Activated T-cell treated with anti-CD3 and anti-CD28 coated beads, Interleukin-2, amount 50 U/mL, for 48 hours (primary cell): ENCODE results near the gene ATP11A.

Source experiments
- DNase-seq, 2 experiments: peaks; one replicate each; pipeline ENCODE4 v3.0.0-alpha.2; 2020

The ATP11A gene

GRCh38 chr13:112885782-112886268 is 196.0 kb downstream of the ATP11A start:
- no peak for DNase-seq

DNA sequence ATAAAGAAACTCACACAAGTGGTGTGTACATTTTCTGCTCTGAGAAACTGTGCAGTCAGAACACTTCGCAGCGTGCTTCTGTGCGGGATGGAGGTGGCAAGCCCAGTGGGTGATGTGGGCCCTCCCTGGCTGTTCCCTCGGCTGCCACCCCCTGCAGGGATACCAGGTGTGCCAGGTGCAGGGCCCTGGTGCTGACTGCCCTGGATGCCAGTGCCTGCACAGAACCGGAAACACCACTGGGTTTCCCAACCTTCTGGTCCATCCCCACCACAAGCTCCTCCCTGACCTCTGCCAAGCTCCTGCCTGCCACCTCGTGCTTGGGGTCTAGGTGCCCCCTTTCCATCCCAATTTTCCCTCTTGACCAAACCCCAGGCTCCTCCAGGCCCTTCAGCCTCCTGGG is 197.3 kb downstream of the ATP11A start:
- no peak for DNase-seq

DNA sequence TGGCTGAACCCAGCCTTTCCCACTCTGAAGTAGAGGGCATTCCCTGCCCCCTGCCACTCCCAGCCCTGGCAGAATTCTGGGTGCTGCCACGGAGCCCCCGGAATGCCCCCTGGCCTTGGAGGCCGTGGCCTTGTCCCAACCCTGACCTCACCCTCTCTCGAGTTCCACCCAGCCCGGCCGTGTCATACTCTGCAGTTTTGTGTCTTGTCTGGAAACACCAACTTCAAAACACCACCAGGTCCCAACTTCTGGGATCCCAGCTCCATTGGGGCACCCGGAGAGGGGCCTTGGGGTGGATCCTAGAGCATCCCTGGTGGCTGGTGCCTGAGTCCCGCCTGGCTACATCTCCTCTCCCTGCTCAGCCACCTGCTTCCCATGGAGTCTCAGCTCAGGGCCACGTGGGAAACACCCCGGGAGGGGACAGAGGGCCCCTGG is 197.7 kb downstream of the ATP11A start:
- no peak for DNase-seq

GRCh38 chr13:112888238-112889111 is 198.6 kb downstream of the ATP11A start:
- no peak for DNase-seq

GRCh38 chr13:112889351-112890290 is 199.8 kb downstream of the ATP11A start:
- DNase-seq: no peak

- DNase-seq: no peak
These were observed 200.7 kb downstream of the ATP11A start for GRCh38 chr13:112890316-112891145.

GRCh38 chr13:112891477-112892401 is 201.9 kb downstream of the ATP11A start:
- no peak for DNase-seq

DNA sequence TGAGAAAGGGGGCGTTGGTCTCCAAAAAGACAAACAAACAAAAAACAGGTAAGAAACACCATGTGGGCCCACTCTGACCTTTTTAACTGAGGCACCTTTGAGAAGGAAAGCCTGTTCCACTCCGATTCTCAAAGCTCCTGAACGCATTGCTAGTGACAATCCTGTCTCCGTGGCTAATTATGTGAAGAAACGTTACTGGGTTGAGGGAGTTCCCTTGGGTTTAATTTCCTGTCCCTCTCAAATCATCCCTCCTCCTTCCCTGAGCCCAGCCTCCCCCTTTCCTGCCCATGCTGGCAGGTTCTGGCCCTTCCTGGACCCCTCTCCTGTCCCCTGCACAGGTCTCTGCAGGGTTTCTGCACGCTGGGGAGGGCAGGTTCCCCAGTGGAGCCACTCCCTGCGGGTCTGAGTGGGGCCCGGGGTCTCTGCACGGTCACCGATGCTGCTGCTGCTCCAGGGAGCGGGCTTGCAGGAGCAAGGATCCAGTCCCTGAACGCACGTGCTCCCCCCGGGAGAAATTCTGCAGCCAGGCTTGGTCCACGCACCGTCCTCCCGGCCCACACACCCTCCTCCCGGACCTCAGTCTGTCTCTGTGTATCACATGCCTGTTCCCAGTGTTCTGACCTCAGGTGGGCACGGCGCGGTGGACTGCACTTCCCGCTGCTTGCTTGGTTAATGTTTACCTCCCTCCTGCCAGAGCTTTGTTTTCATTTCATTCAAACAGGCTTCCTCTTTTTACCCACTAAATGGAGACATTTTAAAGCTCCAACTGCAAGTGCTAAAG is 202.8 kb downstream of the ATP11A start:
- DNase-seq: no peak

DNA sequence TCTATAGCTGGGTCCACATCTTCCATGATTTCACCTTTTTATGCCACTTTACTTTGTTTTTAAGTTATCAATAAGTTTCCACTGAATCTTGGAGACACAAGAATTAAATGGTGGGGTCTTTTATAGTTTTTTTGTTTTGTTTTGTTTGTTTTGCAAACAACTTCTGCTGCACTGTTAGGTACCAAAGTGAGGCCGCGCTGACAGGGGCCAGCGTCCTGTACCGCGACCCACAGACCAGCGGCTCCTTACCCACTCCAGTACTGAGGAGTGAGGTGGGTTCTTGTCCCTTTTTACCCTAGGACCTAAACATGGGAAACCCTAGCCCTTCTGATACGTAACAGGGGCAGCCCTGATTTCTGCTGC is 203.3 kb downstream of the ATP11A start:
- no peak for DNase-seq

DNA sequence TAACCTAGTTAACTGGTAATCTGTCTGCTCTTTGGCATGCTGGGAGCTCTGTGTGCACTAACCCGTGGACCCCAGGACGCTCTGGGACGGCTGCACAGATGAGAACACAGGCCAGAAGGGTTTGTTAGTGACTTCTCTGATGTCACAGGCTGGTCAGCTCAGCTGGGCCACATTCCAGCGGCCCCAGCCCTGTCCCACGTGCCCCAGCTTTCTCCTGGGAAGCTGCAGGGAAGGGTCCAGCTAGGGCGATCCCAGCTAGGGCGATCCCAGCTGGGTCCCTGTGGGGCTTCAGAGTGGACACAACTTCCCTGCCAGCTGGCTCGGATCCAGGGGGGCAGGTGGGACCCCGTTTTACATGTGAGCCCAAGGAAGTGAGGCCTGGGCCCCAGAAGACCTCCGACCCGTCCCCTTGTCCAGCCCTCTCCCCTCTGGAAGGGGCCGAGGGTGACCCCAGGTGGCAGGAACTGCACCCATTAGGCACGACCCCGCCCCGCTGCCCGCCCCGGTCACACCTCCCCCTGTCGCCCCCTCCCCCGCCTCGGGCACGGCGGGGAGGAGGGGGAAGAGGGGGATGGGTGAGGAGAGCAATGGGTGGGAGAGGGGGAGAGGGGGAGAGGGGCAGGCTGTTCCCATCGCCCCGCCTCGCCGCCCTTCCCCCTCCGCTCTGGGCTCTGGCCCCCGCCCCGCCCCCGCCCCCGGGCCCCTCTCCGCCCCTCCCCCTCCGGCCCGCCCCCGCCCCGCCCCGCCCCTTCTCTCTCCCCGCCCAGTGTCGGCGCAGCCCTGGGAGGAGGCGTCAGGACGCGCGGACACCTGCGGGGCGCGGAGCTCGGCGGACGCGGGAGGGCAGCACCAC is 204.0 kb downstream of the ATP11A start:
- peak in 1 of 2 experiments; percentile 43 for DNase-seq

DNA sequence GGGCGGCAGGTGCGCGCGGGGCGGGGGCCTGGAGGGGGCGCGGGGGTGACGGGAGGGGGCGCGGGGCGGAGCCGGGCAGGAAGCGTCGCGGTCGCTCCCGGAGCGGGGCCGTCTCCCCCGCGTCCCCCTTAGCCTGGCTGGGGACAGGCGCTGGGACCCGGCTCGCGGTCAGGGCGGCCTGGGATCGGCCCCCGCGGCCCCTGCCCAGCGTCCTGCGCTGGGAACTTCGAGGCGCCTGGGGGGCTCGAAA is 204.5 kb downstream of the ATP11A start:
- no peak for DNase-seq

- DNase-seq: no peak
These were observed 205.0 kb downstream of the ATP11A start for GRCh38 chr13:112894673-112895481.

DNA sequence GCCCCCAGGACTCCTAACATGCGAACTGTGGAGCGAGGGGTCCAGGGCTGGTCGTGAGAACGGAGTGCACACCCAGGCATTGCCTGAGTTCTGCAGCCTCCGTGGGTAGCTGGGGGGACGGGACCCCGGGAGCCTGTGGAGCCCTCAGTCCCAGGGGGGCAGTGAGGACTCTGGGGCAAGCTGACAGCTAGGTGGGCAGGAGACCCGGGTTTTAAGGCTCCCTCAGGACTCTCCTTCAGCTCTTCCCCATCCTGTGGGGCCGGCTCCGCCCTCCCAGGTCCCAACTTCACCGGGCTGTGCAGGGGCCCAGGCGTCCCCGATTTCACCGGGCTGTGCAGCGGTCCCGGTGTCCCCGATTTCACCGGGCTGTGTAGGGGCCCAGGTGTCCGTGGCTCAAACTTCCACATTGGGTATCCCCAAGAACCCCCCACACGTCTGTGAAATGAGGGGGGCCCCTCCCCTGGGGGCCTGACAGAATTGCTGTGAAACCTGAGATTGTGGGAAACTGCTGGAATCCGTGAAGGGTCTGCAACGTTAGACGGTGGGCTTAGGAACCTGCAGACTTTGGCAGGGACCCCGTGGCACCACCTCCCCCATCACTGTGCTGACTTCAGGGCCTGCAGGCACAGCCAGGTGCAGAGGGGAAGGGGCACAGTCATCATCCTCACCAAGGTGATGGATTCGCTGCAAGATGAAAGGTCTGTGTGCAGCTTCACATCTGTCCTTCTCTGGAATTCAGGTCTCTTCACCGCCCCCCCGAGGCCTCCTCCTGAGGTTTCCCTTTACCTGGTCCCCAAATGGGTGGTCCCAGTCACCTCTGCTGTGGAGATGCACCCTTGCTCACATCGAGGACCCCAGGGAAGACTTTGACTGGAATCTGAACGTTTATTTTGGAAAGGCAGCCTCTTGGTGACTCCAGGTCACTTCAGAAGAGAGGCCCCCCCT is 206.0 kb downstream of the ATP11A start:
- no peak for DNase-seq

DNA sequence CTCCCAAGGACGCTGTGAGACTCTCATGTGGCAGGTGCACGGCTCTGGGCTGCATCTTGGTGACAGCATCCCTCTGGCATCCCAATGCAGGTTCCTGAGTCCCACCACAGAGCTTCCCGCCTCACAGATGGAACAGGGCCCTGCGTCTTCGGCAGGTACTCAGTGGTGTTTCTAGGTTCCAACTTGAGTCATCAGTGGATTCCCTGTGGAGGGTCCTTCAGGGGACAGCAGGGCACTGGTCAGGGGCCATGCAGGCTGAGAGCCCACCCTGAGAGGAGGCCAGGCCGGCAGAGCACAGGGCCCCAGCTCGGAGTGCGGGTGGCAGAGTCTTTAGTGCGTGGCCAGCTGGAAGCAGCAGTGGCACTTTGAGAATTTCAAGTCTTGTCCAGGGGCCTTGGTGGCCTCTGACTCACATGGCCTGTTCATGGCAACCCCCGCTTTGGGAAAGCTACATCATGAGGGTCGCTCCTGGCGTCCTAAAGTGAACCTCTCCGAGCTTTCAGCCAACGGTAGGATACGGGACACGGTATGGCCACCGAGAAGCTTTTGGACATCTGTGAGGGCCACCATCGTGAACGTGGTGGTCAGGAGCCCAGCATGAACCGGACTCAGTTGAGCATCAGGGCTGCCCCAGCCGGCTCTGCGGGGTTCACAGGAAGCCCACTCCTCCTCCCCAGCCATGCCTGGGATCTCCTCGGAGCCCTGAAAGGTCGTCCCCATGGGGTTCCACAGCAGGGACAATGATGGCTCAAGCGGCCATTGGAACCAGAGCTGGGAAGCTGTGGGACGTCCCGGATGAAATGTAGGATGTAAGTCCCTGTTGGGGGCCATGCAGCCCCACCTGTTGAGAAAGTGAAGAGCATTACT is 207.1 kb downstream of the ATP11A start:
- DNase-seq: no peak

GRCh38 chr13:112897603-112897955 is 207.7 kb downstream of the ATP11A start:
- no peak for DNase-seq

DNA sequence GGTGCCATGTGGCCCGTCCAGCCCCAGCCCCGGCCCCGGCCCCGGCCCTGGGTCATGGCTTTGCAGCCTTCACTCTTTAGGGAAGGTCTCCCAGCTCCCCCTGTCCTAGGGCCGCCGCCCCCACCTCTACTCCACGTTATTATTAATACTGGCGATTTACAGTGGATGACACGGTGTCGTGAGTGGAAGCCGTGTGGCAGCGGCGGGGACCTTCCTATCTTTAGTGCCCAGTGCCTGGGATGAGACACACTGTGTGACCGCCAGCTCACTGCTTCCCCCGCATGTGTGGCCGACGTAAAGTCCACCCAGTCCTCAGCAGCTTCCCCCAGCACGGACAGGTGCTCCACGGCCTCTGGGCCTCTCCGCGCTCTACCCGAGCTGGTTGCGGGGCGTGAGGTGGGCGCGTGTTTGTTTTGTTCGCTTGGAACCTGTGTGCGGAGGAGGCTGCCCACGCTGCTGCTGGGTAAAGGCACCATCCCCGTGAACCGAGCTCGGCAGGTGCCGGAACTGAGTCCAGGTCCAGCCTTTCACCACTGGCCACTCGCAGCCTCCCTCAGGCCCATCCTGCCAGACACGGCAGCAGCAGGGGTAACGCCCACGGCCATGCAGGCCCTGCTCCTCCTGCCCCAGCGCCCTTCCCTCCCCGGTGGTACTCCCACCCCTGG is 208.2 kb downstream of the ATP11A start:
- no peak for DNase-seq
